Ishikawa (cell line): ENCODE measurements around the gene PINLYP.

ENCODE experiments used
- CEBPB ChIP-seq: IDR thresholded peaks from 2 replicates; pipeline ENCODE4 v1.6.1; 2012
- CREB1 ChIP-seq: IDR thresholded peaks from 2 replicates; pipeline ENCODE4 v1.6.1; 2012; ENCODE audit warnings: low read depth
- EGR1 ChIP-seq: IDR thresholded peaks from 2 replicates; pipeline ENCODE4 v1.6.1; 2012
- EP300 ChIP-seq: IDR thresholded peaks from 2 replicates; pipeline ENCODE4 v1.6.1; 2012; ENCODE audit warnings: borderline replicate concordance
- FOXM1 ChIP-seq: IDR thresholded peaks from 2 replicates; pipeline ENCODE4 v1.6.1; 2012; ENCODE audit warnings: low read depth, borderline replicate concordance
- MAX ChIP-seq: IDR thresholded peaks from 2 replicates; pipeline ENCODE4 v1.6.1; 2012
- NFIC ChIP-seq: IDR thresholded peaks from 2 replicates; pipeline ENCODE4 v1.6.1; 2012
- REST ChIP-seq: IDR thresholded peaks from 2 replicates; pipeline ENCODE4 v1.6.1; 2012; ENCODE audit warnings: low read depth, mild to moderate bottlenecking
- TAF1 ChIP-seq: IDR thresholded peaks from 2 replicates; pipeline ENCODE4 v1.6.1; 2012; ENCODE audit warnings: low read depth, mild to moderate bottlenecking
- TCF12 ChIP-seq: IDR thresholded peaks from 2 replicates; pipeline ENCODE4 v1.6.1; 2012; ENCODE audit warnings: low read depth
- TEAD4 ChIP-seq: IDR thresholded peaks from 2 replicates; pipeline ENCODE4 v1.6.1; 2012
- YY1 ChIP-seq: IDR thresholded peaks from 2 replicates; pipeline ENCODE4 v1.6.1; 2012; ENCODE audit warnings: low read depth
- TF ChIP-seq, protein P1 (sequence below): IDR thresholded peaks from 2 replicates; pipeline ENCODE4 v1.6.1; 2012

- TF ChIP-seq TCF12, result no peak
- no peak for TF ChIP-seq EP300
- no peak for TF ChIP-seq YY1
- no peak for TF ChIP-seq TEAD4
- no peak for TF ChIP-seq MAX
- TF ChIP-seq CEBPB, result no peak
- TF ChIP-seq EGR1, result no peak
- no peak for TF ChIP-seq REST
- no peak for TF ChIP-seq FOXM1
- TF ChIP-seq TAF1, result no peak
- TF ChIP-seq NFIC, result no peak
- no peak for TF ChIP-seq CREB1
- TF ChIP-seq, protein P1, sequence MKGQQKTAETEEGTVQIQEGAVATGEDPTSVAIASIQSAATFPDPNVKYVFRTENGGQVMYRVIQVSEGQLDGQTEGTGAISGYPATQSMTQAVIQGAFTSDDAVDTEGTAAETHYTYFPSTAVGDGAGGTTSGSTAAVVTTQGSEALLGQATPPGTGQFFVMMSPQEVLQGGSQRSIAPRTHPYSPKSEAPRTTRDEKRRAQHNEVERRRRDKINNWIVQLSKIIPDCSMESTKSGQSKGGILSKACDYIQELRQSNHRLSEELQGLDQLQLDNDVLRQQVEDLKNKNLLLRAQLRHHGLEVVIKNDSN, result no peak
Observed at GRCh38 chr19:43612374-43612773, 36.8 kb downstream of the PINLYP start.
